CD4-positive, alpha-beta T cell (primary cell): Measurements from ENCODE around the gene REM1. TPM values are rescaled to one million over a fixed set of nuclear protein-coding genes. Genes with fewer than 3 reads are reported as not detected.
"Not testable (repeated sequence)": the region's sequence is repeated elsewhere in the genome, so short reads cannot be mapped to it uniquely, and the experiment has no call there.

ENCODE experiments used
- ATAC-seq: fragments of 200-7000 bp; cut with Tn5 transposase; one replicate; pipeline ENCODE4 v1.10.0; 2022; ENCODE audit warnings: mild to moderate bottlenecking; ENCODE audit not compliant: poor library complexity
- CTCF ChIA-PET: fragments of 350-600 bp; sonication (Branson Sonifier 250); formaldehyde crosslinking; loops from one replicate; lab custom pipeline; 2021; ENCODE audit warnings: antibody characterized with exemption, inconsistent platforms; lab: Charles Lee
- POLR2A ChIA-PET: fragments of 350-600 bp; sonication (Branson Sonifier 250); formaldehyde crosslinking; loops from one replicate; lab custom pipeline; 2021; ENCODE audit warnings: antibody characterized with exemption, inconsistent platforms; lab: Charles Lee
- DNase-seq, 14 experiments: peaks; one replicate each; pipeline ENCODE4 v3.0.0-alpha.2; 2013 to 2020; ENCODE audit warnings: mixed read lengths in 2 of 14
- H3K27ac ChIP-seq, 2 donors: one replicate each; pipeline versions ENCODE4 v1.5.1 to v1.7.0; 2013; ENCODE audit warnings: low read length in 2 of 2, low read depth in 1 of 2, mild to moderate bottlenecking in 1 of 2
- H3K27me3 ChIP-seq, 2 experiments: 1 replicate in 1 of 2; 2 replicates in 1 of 2; pipeline versions ENCODE4 v1.6.1 to v1.7.0; 2013; ENCODE audit warnings: low read length in 2 of 2, control low read depth in 1 of 2, mild to moderate bottlenecking in 1 of 2, moderate library complexity in 1 of 2; ENCODE audit not compliant: insufficient read depth in 2 of 2, control insufficient read depth in 1 of 2
- H3K36me3 ChIP-seq: one replicate; pipeline ENCODE4 v1.6.1; 2013; ENCODE audit warnings: low read length, control low read depth; ENCODE audit not compliant: insufficient read depth
- H3K4me1 ChIP-seq: one replicate; pipeline ENCODE4 v1.6.1; 2013; ENCODE audit warnings: low read length, control low read depth; ENCODE audit not compliant: insufficient read depth
- H3K4me3 ChIP-seq: one replicate; pipeline ENCODE4 v1.5.1; 2013; ENCODE audit warnings: mild to moderate bottlenecking, low read length, moderate library complexity
- H3K9me3 ChIP-seq, 2 experiments: 1 replicate in 1 of 2; 2 replicates in 1 of 2; pipeline versions ENCODE4 v1.6.1 to v1.7.0; 2013; ENCODE audit warnings: low read length in 2 of 2, mild to moderate bottlenecking in 2 of 2, control low read depth in 1 of 2, moderate library complexity in 1 of 2; ENCODE audit not compliant: control insufficient read depth in 1 of 2, insufficient read depth in 1 of 2
- H3K27ac Mint-ChIP-seq: one replicate; pipeline ENCODE4 v1.8.0; 2020; ENCODE audit warnings: mixed read lengths
- H3K27me3 Mint-ChIP-seq: one replicate; pipeline ENCODE4 v1.8.0; 2021; ENCODE audit warnings: mixed read lengths
- H3K36me3 Mint-ChIP-seq: one replicate; pipeline ENCODE4 v1.8.0; 2021; ENCODE audit warnings: low read depth, mixed read lengths
- H3K4me1 Mint-ChIP-seq: one replicate; pipeline ENCODE4 v1.8.0; 2021; ENCODE audit warnings: low read depth, mixed read lengths
- H3K4me3 Mint-ChIP-seq: one replicate; pipeline ENCODE4 v1.8.0; 2020; ENCODE audit warnings: mild to moderate bottlenecking, mixed read lengths
- H3K9me3 Mint-ChIP-seq: one replicate; pipeline ENCODE4 v1.8.0; 2020; ENCODE audit warnings: mixed read lengths
- CTCF ChIP-seq: fragments of 200-600 bp; IDR thresholded peaks from one replicate; pipeline ENCODE4 v1.8.0; 2022; ENCODE audit warnings: antibody characterized with exemption, mild to moderate bottlenecking
- intact Hi-C, 2 experiments: fragments of 100-400 bp; cut with DNase I in 1 of 2; cut with micrococcal nuclease in 1 of 2; formaldehyde crosslinking; loops; one replicate each; pipeline versions ENCODE4 v1.15.1 to v1.9.0; 2023 to 2025; cut with DNase I, micrococcal nuclease
- total RNA-seq, 174 experiments: library from RNA in 2 of 174; stranded (reverse) in 2 of 174; gene quantifications; one replicate each; pipeline ENCODE4 v1.2.3 and lab custom pipeline; 2021 to 2026

The REM1 gene
- total RNA-seq, 2 experiments from 2014 or later: not detected

GRCh38 chr20:31502884-31503673 lies 28.0 kb downstream of the REM1 start:
- H3K4me1 Mint-ChIP-seq, H3K27me3 ChIP-seq, H3K36me3 ChIP-seq, H3K27ac ChIP-seq, H3K27ac Mint-ChIP-seq, H3K4me3 ChIP-seq, H3K9me3 ChIP-seq, POLR2A ChIA-PET, H3K4me3 Mint-ChIP-seq, H3K36me3 Mint-ChIP-seq, H3K9me3 Mint-ChIP-seq: not testable (repeated sequence)
- peak; percentile 94 for TF ChIP-seq CTCF
- peaks cover 12% of the 10 kb centered on the region for H3K4me1 ChIP-seq
- peak; percentile 58 to 87 (median 67) for DNase-seq
- H3K27me3 Mint-ChIP-seq: peaks cover 17% of the 10 kb centered on the region
- CTCF ChIA-PET: interaction anchor here (0.7 to 2.7 kb wide), 13 partner anchors 8 to 213 kb away, joined by 3 to 30 read pairs (median 5); partner anchors contain the start of genes DEFB124, HM13, ID1 and REM1
- intact Hi-C loops: loop anchor here (1.0 kb wide), 2 partner anchors 42 to 43 kb away; no protein-coding TSS in a partner anchor
- ATAC-seq: peak; percentile 96

- Mint-ChIP-seq H3K27ac (no peak overlapping the region), H3K4me3 (no peak overlapping the region), H3K9me3 (no peaks in the 10 kb centered on the region), H3K36me3 (no peaks in the 10 kb centered on the region), H3K27me3 (peaks cover 17% of the 10 kb centered on the region), H3K4me1 (peaks cover 4% of the 10 kb centered on the region)
- Histone ChIP-seq H3K4me1 (peaks cover 12% of the 10 kb centered on the region), H3K36me3 (no peaks in the 10 kb centered on the region), H3K27me3 (peaks cover 3 to 6% of the 10 kb centered on the region in 2 experiments), H3K9me3 (peaks cover 0 to 5% of the 10 kb centered on the region in 2 experiments), H3K27ac (no peak overlapping the region), H3K4me3 (no peak overlapping the region)
- TF ChIP-seq CTCF: no peak
- DNase-seq (no peak), ATAC-seq (no peak)
- intact Hi-C loops: no loop called here
- CTCF ChIA-PET: interaction anchor here (0.7 kb wide), 1 partner anchor 57 kb away, joined by 3 read pairs; no protein-coding TSS in a partner anchor
- POLR2A ChIA-PET: no interaction called here
Measured at GRCh38 chr20:31505903-31506302, 30.8 kb downstream of the REM1 start.

DNA sequence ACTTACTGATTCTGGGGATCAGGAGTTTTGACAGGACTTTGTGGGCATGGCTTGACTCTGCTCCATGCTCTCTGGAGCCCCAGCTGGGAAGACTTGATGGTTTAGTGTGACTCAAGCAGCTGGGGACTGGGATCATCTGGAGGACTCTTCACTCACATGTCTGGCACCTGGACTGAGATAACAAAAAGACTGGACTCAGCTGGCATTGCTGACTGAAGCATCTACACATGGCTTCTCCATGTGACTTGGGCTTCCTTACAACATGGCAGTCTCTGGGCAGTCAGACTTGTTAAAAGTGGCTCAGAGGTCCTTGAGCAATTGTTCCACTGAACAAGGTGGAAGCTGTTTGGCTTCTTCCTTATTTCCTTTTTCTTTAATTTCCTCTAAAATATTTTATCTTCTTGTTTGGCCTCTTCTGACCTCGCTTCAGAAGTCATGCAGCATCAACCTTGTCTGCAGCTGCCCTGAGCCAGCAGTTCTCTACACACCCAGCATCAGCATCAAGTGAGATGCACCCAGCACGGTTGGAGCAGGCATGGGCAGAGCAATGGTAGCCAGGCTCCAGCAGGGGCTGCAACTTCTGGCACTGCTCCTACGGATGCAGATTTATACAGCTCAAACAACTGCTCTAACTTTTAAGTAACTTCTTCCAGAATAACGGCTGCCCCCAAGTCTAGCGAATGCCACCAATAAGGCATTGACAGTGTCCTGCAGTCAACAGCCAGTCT lies 33.6 kb downstream of the REM1 start:
- H3K27me3 Mint-ChIP-seq: peaks cover 11% of the 10 kb centered on the region
- H3K4me3 ChIP-seq: no peak overlapping the region
- no peak overlapping the region for H3K4me3 Mint-ChIP-seq
- no peak overlapping the region for H3K27ac ChIP-seq
- no peaks in the 10 kb centered on the region for H3K36me3 ChIP-seq
- H3K4me1 ChIP-seq: peaks cover 2% of the 10 kb centered on the region
- POLR2A ChIA-PET: no interaction called here
- no peak for TF ChIP-seq CTCF
- DNase-seq (no peak), ATAC-seq (no peak)
- intact Hi-C loops: no loop called here
- H3K27ac Mint-ChIP-seq: no peak overlapping the region
- no peaks in the 10 kb centered on the region for H3K36me3 Mint-ChIP-seq
- peaks cover 0 to 5% of the 10 kb centered on the region in 2 experiments for H3K9me3 ChIP-seq
- H3K9me3 Mint-ChIP-seq: no peaks in the 10 kb centered on the region
- H3K27me3 ChIP-seq: peaks cover 3 to 6% of the 10 kb centered on the region in 2 experiments
- CTCF ChIA-PET: interaction anchor here (0.9 kb wide), 1 partner anchor 48 kb away, joined by 6 read pairs; no protein-coding TSS in a partner anchor
- H3K4me1 Mint-ChIP-seq: peaks cover 1% of the 10 kb centered on the region
